Tongue (tissue), 2 donors: ENCODE data around the gene PDGFA. TPM values are rescaled to one million over a fixed set of nuclear protein-coding genes. Genes with fewer than 3 reads are reported as not detected.

Experiments used
- DNase-seq: peaks from one replicate; pipeline ENCODE4 v3.0.0-alpha.2; 2015
- total RNA-seq: library from RNA; depleted of rRNA; stranded (reverse); fragments of >200 nt; gene quantifications from one replicate; pipeline ENCODE4 v1.2.3, GENCODE V29; 2014

Gene PDGFA
- total RNA-seq, 1 donor from 2014 or later = 50.6 TPM

GRCh38 chr7:473870-474604 is 45.6 kb downstream of the PDGFA start:
- DNase-seq = no peak

DNA sequence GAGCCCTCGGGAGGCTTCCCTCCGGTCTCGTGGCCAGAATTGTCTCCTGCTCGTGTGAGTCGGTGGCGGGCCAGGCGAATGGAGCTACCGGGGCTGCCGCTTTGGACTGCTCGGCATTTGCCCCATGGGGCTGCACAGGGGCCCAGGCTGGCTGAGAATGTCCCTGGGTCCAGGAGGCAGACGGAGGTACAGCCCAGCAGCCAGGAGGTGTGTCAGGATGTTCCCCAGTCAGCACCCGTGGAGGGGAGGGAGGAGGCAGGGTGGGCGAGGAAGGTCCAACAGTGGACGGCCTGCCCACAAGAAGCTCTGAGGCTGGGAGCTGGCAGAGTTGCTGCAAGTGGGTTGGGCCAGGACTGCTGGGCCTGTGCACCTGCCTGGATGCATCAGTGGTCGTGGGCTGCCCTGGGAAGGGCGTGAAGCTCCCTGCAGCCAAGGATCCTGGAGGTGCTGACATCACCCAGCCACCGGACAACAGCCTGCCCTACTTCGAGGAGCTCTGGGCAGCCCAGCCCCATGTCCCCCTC is 46.4 kb downstream of the PDGFA start:
- peak; percentile 42 for DNase-seq

- no peak for DNase-seq
These were observed 47.0 kb downstream of the PDGFA start for GRCh38 chr7:472640-472957.

GRCh38 chr7:471866-472639 is 47.6 kb downstream of the PDGFA start:
- DNase-seq = peak; percentile 85

DNA sequence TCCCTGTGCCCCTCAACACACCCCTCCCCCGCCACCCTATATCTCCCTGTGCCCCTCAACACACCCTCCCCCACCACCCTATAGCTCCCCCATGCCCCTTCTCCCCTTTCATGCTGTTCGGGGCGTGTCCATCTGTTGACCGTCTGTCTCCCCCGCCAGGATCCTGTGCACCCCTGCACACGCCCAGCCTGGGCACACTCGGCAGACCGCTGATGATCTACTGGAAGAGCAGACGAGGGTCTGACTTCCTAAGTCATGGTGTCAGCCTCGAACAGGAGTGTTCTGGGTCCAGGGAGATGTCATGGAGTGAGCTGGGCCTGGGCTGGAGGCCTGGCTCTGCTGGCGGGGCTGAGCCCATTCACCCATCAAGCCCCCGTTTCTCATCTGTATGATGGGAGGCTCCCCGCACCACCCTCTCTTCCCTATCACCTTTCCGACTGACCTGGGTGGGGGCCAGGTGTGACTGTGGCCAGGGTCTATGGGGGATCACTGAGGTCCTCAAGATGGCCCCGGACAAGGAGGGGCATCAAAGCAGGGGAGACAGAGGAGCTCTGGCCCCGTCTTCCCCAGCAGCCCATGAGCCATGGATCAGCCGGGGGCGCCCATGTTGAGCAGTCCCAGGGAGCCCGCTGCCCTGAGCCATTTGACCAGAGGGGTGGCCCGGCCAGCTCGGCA is 48.3 kb downstream of the PDGFA start:
- DNase-seq = no peak

DNA sequence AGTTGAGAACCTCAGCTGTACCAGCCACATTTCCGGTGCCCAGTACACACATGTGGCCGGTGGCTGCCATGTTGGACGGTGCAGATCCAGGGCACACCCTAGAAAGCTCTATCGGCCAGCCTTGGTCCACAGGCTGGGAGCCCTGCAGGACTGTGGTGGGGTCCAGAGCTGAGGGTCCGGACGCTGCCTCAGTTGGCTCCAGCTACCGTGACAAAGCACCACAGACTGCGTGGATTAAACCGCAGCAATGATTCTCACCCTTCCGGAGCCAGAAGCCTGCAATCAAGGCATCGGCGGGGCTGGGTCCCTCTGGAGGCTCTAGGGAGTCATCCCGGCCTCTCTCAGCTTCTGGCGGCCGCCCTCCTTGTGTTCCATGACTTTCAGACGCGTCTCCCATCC is 50.1 kb downstream of the PDGFA start:
- no peak for DNase-seq

DNA sequence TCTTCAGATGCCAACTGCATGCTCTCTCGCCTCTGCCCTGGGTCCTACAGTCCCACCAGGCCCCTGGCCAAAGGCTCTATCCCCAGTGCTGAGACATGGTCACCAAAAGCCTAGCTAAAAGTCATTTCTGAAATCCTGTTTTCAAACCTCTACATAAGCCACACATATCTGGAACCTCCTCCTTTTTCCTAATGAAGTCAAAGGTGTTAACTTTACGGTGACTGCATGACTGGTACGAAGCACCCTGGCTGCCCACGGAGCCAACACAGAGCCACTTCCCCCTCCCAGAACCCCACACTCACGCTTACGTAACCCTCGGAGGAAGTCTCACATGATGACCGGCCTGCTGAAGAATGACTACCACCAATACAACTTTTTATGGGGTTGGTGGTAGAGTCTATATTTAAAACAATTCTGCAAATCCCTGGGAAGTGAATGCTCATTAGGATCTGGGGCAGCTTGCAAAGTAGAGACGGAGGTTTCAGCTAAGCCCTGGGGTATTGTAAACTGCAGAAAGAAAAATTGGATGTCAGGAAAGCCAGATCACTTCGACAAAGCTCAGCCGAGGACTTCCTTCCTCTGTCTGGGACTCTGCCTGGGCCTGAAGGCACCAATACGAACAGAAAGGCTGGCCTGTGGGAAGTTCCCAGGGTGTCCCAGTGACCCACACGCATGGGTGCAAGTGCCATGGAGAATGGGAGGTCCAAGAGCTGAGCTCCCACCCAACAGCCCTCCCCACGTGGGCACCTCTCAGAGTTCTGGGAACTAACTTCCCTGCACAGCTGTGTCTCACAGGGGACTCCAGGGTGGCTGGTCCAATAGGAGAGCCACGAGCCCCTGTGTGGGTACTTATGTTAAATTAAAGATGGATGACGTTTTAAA is 50.7 kb downstream of the PDGFA start:
- no peak for DNase-seq

- no peak for DNase-seq
These were observed 51.6 kb downstream of the PDGFA start for GRCh38 chr7:467856-468545.

DNA sequence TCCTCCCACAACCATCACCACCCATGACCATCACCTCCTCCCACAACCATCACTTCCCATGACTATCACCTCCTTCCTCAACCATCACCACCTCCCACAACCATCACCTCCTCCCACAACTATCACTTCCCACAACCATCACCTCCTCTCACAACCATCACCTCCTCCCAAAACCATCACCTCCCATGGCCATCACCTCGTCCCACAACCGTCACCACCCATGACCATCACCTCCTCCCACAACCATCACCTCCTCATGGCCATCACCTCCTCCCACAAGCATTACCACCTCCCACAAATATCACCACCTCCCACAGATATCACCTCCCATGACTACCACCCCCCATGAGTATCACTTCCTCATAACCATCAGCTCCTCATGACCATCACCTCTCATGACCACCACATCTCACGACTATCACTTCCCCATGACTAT is 52.2 kb downstream of the PDGFA start:
- DNase-seq = no peak

GRCh38 chr7:466465-467191 is 53.0 kb downstream of the PDGFA start:
- no peak for DNase-seq

GRCh38 chr7:465710-466400 is 53.8 kb downstream of the PDGFA start:
- DNase-seq = no peak

DNA sequence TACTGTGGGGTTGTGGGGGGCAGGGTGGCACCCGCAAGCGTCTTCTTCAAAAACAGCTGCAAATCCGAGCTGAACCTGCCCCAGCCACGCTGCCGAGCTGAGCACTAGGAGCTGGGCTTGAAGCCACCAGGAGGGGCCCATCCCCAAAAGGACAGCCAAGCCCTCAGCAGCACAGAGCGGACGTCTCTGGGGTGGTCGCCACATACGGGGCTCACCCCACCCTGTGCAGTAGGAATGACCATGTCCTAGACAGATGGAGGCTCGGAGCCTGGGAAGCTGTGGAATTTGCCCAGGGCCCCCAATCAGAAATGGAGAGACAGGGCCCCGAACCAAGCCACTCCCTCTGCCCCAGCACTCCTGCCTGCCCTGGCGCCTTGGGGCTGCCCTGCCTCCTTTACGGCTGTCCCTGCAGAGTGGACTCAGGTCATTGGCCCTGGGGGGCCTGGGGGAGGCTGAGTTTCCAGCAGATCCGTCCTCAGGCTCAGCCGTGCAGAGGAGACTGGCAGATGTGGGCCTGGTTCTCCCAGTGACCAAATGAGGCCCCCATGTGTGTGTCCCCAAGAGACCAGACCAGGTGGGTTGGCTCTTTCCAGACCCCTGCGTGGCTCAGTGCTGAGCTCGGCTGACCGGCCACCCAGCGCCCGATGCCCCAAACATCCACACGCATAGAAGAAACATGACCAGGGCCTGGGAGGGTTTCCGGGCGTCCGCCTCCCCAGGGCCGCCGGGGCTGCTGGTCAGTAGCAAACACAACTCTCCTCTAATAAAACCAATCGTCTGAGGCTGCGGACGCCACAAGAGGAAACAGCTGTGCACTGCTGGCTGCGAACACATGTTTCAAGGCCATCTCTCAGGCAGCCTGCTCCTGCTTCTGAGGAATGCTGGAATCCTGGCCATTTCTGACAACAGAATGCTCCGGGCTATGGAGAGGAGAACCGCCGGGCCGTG is 54.9 kb downstream of the PDGFA start:
- peak; percentile 93 for DNase-seq

DNA sequence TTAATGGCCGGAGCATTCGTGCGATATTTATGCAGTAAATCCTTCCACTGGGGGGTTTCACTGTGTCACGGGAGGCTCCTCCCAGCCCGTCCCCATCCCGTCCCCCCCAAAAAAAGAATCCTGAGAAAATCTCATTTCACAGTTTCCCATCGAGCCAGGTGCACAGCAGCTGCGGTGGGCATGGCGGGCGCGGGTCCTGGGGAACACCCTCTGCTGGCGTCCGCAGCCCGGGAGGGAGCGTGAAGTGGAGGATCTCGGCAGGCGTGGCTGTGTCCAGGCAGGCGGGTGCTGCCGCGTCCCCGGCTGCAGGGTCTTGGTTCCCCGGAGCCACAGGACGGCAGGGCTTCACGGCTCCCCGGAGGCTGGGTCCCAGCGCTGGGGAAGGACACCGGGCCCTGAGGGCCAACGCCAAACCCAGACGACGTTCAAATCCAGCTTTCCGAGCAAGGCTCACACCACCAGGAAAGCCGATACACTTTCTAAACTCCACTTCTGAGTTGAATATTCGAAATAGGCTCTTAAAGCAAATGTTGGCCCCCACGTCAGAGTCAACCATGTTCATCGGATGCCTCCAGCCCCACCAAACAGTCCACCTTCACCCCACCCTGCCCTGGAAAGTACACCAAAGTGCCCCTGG is 55.7 kb downstream of the PDGFA start:
- DNase-seq = peak; percentile 92

DNA sequence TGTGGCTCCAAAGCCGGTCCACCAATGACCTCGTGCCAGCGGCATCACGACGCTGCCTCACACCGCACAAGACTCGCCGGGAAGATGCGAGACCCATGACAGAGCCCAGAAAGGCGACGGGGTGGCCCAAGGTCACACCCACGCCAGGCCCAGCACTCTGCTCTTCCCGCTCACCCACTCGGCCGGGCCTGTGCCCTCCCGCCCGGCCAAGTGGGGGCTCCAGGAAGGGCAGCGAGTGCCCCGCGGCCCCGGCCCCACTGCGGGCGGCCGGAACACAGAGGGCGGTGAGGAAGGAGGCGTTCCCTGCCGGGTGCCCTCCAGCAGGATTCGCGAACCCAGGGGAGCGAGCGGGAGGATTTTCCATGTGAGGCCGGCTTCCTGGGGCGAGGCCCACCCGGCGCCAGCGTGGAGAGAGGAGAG is 56.3 kb downstream of the PDGFA start:
- no peak for DNase-seq

GRCh38 chr7:462173-463103 is 57.2 kb downstream of the PDGFA start:
- DNase-seq = no peak

DNA sequence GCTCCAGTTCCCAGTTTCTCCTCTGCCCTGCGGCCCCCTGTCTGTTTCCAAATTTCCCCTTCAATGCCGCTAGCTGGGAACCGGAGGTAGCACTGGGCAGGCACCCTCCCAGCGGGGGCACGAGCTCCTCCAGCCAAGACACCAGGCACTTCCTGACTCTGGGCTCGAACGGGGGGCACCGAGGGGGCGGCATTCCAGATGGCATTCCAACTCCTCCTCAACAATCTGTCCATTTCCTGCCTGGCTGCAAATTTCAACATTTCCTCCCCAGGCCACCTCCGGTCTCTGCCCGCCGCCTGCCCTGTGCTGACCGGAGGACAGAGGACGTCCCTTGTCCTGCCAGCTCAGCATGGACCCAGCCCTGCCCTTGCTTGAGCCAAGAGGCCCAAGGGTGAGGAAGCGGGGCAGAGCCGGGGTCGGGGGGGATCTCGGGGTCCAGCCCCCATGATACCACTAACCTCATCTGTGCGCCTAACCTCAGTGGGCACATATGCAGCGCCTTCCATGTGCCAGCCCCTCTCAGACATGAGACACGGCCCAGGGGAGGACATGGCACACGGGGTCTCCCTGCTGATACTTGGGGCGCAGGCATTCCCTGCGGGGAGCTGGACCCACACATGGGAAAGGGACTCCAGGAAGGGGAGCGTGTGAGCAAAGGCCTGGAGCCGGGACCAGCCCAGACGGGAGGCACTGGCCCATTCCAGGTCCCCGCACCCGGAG is 58.0 kb downstream of the PDGFA start:
- DNase-seq = no peak

GRCh38 chr7:461117-461452 is 58.6 kb downstream of the PDGFA start:
- DNase-seq = no peak
